ENCODE results near the gene LEPR. TPM values are rescaled to one million over a fixed set of nuclear protein-coding genes. Genes with fewer than 3 reads are reported as not detected.
A peak's percentile ranks its signal among the peaks of the same experiment; 100 is the strongest.
"Not testable (repeated sequence)": the region's sequence is repeated elsewhere in the genome, so short reads cannot be mapped to it uniquely, and the experiment has no call there.

LEPR gene, protein sequence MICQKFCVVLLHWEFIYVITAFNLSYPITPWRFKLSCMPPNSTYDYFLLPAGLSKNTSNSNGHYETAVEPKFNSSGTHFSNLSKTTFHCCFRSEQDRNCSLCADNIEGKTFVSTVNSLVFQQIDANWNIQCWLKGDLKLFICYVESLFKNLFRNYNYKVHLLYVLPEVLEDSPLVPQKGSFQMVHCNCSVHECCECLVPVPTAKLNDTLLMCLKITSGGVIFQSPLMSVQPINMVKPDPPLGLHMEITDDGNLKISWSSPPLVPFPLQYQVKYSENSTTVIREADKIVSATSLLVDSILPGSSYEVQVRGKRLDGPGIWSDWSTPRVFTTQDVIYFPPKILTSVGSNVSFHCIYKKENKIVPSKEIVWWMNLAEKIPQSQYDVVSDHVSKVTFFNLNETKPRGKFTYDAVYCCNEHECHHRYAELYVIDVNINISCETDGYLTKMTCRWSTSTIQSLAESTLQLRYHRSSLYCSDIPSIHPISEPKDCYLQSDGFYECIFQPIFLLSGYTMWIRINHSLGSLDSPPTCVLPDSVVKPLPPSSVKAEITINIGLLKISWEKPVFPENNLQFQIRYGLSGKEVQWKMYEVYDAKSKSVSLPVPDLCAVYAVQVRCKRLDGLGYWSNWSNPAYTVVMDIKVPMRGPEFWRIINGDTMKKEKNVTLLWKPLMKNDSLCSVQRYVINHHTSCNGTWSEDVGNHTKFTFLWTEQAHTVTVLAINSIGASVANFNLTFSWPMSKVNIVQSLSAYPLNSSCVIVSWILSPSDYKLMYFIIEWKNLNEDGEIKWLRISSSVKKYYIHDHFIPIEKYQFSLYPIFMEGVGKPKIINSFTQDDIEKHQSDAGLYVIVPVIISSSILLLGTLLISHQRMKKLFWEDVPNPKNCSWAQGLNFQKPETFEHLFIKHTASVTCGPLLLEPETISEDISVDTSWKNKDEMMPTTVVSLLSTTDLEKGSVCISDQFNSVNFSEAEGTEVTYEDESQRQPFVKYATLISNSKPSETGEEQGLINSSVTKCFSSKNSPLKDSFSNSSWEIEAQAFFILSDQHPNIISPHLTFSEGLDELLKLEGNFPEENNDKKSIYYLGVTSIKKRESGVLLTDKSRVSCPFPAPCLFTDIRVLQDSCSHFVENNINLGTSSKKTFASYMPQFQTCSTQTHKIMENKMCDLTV
- total RNA-seq (2014; rRNA removed; shearing (Covaris generic); ENCODE audit: low replicate concordance), result 12.0 and 22.8 TPM in 2 replicates

DNA sequence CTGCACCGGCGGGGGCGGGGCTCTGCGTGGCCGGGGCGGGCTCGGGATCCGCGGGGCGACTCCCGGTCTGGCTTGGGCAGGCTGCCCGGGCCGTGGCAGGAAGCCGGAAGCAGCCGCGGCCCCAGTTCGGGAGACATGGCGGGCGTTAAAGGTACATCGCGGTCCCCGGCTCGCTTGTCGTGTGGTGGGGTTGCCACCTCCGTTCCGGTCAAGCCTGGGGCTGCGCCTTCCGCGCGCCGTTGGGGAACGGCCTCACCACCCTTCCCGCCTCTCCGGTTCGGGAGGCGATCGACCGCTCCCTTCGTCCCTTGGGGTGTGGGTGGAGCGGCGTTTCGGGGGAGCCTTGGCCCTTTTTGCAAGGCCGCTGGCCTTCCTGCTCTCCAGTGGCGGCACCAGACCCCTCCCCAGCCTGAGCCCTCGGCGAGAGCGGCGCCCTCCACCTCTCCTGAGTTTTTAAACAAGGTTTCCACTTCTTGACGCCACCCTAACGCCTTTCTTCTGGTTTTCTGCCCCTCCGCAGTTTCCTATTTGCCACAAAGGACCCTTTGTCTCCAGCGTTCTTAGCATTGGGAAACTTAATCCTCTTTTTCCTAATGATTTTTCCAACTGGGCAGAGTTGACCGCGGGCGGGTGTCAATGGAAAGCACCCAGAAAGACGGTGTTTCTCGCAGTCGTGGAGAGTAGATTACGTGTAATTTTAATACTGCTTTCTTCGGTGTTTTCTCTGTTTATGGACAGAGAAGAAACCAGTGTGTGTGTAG, at the start of gene LEPR, which contains the start of gene LEPROT:
TSS of gene LEPR (plus strand) at position 79 of the 761 bp plus-strand sequence. CDS start 144,898 bp downstream, outside the sequence.
TSS of gene LEPROT (plus strand) at position 79 of the 761 bp plus-strand sequence. CDS start at position 136, 57 bp downstream.
- in situ Hi-C loops (cut with HindIII; ENCODE audit: low pct_unique_long_range_greater_than_20kb, low sequenced_read_pairs), result no loop called here
- DNase-seq (ENCODE audit: low read depth), result no peak

DNA sequence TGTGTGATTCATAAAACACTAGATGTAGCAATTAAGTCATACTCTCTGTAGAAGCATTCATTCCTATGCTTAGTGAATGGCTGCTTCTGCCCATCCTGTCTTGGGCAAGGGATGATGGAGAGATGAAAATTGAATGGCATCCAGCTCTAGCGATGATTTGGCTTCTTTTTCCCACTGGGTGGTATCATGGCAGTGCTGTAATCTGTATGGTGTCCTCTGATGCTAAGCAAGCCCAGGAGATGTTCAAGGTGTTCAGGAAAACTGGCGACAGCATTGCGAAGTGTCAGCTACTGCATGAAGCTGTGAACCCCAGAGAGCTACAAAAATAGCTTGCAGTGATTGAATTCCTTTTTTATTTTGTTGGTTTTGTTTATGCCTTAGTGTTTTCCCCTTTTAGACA, 48.9 kb upstream of the LEPR start:
- in situ Hi-C loops (cut with HindIII; ENCODE audit: low pct_unique_long_range_greater_than_20kb, low sequenced_read_pairs), result no loop called here
- DNase-seq (ENCODE audit: low read depth), result no peak

DNA sequence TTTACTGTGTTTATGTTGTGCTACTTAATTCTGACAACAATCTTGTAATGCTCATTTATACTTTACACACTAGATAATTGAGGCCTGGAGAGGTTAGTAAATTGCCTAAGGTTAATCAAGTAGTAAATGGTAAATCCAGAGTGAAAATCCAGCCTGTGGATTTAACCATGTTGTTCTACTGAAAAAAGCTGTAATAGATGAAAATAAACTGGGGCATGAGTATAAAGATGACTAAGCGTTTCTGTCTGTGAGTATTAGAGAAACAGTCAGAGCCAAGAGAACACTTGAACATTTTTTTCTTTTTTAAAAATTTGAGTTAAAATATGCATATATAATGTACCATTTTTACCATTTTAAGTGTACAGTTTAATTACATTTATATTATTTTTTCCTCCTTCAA, 47.9 kb upstream of the LEPR start:
- DNase-seq (ENCODE audit: low read depth), result peak; percentile 34
- in situ Hi-C loops (cut with HindIII; ENCODE audit: low pct_unique_long_range_greater_than_20kb, low sequenced_read_pairs), result no loop called here

DNA sequence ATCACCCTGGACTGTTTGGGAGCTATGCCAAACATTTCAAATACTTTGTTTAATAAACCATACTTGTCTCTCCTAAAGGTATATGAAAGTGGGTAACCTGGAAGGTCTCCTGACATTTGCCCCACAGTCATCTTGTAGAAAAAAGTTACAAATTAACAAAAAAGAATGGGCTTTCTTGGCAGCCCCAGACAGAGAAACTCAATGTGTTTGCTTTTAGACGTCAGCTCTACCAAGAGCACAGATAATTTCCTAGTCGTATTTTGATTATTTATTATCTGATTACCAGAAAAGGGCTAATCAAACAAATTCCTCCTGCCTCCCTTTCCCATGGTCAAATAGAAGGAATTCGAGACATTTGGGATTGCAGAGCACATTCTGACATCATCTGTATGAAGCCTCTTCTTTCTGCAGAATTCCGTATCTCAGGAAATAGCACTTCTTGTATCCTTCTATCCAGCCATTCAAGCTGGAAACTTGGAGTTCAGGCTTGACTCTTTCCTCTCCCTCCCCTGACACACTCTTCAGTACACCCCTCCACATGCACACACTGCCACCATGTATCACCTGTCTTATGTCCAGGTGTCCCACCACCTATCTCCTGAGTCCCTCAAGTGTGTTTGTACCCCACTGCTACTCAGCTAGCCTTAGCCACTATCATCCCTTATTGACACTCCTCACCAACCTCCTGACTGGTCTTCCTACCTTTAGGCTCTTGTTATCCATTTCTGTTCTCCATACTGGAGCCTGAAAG, 42.8 kb upstream of the LEPR start:
- DNase-seq (ENCODE audit: low read depth), result no peak
- in situ Hi-C loops (cut with HindIII; ENCODE audit: low pct_unique_long_range_greater_than_20kb, low sequenced_read_pairs), result no loop called here

DNA sequence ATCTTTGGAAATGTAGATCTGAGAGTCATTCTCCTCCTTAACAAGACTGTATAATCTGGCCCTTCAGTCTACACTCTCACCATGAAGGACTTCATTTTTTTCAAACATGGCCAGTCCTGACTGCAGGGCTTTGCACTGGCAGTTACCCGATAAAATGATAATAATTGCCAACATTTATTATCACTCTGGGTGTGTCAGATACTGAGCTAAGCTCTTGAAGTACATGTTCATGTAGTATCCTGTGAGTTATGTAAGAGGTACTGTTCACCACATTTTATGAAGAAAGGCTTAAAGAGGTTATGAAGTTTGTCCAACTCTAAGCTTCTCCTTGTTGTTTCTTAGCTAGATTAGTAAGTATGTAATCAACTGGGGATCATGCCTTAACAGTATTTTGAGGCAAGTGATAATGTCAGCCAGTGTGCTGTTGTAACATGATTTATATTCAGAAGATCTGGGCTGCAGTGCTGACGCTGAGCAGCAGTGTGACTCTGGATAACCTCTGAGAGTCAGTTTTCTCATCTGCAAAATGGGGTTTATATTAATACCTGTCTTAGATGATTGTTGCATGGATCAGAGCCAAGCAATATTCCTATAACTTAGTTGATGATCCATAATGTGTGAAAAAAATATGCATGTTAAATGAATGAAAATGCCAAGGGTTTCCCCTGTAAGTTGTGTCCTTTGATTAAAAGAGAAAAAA, 42.1 kb upstream of the LEPR start:
- in situ Hi-C loops (cut with HindIII; ENCODE audit: low pct_unique_long_range_greater_than_20kb, low sequenced_read_pairs), result no loop called here
- DNase-seq (ENCODE audit: low read depth), result no peak

DNA sequence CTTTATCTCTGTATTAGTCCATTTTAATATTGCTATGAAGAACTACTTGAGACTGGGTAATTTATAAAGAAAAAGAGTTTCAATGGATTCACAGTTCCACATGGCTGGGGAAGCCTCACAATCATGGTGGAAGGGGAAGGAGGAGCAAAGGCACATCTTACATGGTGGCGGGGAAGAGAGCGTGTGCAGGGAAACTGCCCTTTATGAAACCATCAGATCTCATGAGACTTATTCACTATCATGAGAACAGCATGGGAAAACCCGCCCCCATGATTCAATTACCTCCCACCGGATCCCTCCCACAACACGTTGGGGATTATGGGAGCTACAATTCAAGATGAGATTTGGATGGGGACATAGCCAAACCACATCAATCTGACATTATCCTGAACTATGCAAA, 36.0 kb upstream of the LEPR start:
- DNase-seq (ENCODE audit: low read depth); in situ Hi-C loops (cut with HindIII; ENCODE audit: low pct_unique_long_range_greater_than_20kb, low sequenced_read_pairs): not testable (repeated sequence)

DNA sequence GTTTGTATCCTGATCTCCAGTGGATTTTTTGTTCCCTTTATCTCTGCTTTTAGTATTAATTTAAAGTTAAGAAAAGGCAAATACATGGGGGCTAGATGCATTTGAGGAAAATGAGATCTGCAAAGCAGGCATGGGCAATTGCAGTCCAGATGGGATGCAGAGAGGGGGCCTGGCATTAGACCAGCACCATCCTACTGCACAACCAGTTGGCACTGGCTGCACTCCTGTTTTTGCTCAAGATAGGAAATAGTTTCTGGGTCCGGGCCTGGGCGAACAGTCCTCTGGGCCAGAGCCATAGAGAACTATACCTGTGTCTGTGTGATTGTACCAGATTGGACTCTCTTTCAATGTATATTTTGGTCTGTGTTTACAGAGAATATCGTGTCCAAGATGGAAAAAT, 34.0 kb upstream of the LEPR start:
- in situ Hi-C loops (cut with HindIII; ENCODE audit: low pct_unique_long_range_greater_than_20kb, low sequenced_read_pairs), result no loop called here
- DNase-seq (ENCODE audit: low read depth), result no peak

DNA sequence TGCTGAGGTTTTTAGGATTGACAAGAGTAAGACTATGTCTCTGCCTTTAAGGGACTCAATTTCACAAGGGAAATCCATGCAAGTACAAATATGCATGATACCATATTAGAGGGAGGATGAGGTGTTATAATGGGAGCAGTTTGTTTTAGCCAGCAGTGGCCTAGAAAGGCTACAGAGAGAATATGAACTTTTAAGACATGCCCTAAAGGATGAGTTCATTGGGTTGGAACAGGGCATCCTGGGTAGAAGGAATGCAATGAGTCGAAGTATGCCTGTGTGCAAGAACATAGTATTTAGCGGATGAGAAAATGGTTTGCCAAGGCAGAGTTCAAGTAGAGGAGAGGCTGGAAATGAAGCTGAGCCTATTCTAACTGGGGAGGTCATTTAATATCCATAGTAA, 32.6 kb upstream of the LEPR start:
- DNase-seq (ENCODE audit: low read depth), result peak; percentile 10

DNA sequence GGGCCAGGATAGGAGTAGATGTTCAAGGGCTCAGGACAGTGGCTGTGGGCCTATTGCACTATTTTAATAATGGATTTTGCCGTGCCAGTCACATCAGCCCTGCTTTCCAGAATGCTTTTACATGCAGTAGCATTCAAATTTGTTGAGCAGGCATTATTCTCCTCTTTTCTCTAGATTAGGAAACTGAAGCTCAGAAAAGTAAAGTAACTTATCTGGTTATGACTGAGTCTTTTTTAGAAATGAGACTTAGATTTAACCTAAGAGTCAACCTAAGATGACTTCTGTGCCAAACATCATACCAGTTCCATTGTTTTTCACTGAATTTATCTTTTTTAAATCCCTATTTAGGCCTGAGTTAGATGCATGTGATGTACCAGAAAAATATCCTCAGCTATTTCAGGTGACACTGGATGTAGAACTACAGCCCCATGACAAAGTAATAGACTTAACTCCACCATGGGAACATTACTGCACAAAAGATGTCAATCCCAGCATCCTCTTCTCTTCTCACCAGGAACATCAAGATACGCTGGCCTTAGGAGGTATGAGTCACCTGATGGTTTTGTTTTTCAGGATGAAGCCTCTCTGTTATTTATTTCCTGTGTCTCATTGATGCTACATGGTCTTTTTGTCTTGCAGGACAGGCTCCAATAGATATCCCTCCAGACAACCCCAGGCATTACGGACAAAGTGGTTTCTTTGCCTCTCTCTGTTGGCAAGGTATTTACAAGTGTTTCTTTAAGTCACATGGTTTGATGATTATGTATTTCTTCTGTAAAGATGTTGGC, 31.4 kb upstream of the LEPR start:
- no peak for DNase-seq (ENCODE audit: low read depth)
- in situ Hi-C loops (cut with HindIII; ENCODE audit: low pct_unique_long_range_greater_than_20kb, low sequenced_read_pairs), result no loop called here

More for the DNA sequence above, 32.6 kb upstream of the LEPR start:
- in situ Hi-C loops (cut with HindIII; ENCODE audit: low pct_unique_long_range_greater_than_20kb, low sequenced_read_pairs), result no loop called here

DNA sequence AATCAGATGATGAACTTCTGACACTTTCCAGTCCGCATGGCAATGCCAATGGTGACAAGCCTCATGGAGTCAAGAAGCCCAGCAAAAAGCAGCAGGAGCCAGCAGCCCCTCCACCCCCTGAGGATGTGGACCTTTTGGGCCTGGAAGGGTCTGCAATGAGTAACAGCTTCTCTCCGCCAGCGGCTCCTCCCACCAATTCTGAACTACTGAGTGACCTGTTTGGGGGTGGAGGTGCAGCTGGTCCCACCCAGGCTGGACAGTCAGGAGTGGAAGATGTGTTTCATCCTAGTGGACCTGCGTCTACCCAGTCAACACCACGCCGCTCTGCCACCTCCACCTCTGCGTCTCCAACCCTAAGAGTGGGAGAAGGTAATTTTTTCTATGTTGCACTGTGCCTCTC, 28.0 kb upstream of the LEPR start:
- in situ Hi-C loops (cut with HindIII; ENCODE audit: low pct_unique_long_range_greater_than_20kb, low sequenced_read_pairs), result no loop called here
- no peak for DNase-seq (ENCODE audit: low read depth)

DNA sequence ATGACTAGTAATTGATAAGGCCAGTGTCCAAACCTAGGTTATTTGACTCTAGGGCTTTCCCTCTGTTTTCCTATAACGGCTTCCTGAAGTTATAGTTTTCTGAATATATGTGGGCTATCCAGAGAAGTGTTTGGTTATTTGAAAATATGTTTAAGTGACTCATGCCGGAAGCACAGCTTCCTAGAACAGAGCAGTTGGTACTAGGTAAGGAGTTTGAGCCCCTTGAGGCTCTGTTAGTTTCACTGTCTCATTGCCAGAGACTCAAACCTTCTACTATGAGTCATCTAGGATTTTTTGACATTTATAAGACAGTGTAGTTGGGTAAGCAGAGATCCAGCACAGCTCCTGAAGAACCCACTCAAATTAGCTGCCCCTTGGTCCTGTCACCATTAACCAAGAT, 27.1 kb upstream of the LEPR start:
- no peak for DNase-seq (ENCODE audit: low read depth)
- in situ Hi-C loops (cut with HindIII; ENCODE audit: low pct_unique_long_range_greater_than_20kb, low sequenced_read_pairs), result no loop called here

DNA sequence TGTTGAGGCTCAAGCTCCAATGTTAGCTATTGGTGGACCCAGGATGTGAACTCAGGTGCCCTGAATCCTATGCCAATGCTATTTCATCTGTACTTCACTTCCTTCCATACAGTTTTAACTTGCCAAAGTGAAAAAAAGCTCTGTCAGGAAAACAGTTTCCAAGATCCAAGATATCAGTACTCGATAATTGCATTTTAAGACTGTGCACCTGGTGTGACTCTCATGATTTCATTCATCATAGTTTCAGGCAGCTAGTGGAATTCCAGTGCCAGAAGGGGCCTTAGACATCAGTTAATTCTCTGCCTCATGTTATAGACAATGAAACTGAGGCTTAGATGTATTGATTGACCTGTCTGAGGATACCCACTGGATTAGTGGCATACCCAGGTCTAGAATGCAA, 26.5 kb upstream of the LEPR start:
- DNase-seq (ENCODE audit: low read depth), result no peak
- in situ Hi-C loops (cut with HindIII; ENCODE audit: low pct_unique_long_range_greater_than_20kb, low sequenced_read_pairs), result no loop called here

DNA sequence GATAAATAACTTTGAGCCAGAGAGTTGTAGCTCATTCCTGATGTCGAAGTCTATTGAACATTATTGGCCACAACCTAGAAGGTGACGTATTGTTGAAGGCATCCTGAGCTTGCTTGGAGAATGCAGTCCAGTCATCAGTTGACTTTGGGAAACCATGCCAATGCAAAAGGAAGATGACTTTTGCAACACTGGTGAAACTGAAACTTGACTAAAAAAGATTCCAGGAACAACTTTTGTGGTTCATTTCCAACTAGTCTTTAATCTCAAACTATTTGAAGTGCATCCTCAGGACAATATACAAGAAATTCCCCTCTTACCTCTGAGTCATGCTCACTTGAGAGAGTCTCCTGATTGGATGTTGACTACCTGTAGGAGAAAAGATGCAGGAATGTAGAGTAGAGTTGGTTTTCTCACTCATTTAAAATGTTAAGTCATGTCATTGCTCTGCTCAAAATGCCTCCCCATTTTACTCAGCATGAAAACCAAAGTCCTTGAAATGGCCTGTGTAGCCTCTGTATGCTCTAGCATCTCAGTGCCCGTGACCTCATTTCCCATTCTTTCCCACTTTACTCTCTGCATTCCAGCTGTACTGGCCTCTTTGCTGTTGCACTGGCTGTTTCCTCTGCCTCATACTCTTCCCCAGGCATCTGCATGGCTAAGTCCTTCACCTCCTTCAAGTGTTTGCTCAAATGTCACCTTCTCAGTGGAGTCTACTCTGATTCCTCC, 24.4 kb upstream of the LEPR start:
- peak; percentile 38 for DNase-seq (ENCODE audit: low read depth)
- in situ Hi-C loops (cut with HindIII; ENCODE audit: low pct_unique_long_range_greater_than_20kb, low sequenced_read_pairs), result no loop called here

DNA sequence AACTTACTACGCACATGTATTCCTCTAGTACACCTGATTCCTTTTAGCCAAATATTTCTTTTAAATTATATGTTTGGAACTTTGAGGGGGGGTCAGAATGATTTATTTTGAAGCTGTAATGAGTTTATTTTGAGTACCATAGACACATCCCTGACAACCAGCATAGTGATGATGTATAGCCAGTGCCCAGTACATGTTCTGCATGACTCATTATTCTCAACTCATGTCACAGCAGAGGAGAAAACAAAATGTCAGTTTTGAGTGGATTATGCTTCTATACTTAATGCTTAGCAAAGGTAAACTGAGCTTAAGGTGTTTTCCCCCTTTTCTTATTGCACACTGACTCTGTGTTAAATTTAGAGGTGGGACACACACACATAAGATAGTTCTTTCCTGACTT, 22.4 kb upstream of the LEPR start:
- in situ Hi-C loops (cut with HindIII; ENCODE audit: low pct_unique_long_range_greater_than_20kb, low sequenced_read_pairs), result no loop called here
- no peak for DNase-seq (ENCODE audit: low read depth)

DNA sequence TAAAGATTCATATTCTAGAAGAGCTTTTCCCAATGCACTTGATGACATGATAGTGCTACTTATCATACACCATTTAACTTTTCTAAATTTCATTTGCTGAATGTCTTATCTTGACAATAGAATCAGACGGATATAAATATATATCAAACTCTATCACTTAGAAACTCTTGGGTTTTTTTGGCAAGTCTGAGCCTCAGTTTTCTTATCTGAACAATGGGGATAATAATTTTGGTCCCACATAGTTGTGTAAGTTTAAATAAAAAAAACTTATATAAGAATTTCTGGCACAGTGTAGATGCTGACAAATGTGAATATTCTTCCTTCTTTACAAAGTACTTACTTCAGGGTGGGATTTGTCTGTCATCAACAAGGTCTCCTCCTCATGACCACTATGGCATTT, 21.5 kb upstream of the LEPR start:
- no peak for DNase-seq (ENCODE audit: low read depth)
- in situ Hi-C loops (cut with HindIII; ENCODE audit: low pct_unique_long_range_greater_than_20kb, low sequenced_read_pairs), result no loop called here
